ENCODE results near the gene GTF2H3. TPM values are rescaled to one million over a fixed set of nuclear protein-coding genes. Genes with fewer than 3 reads are reported as not detected.

Gene GTF2H3
- total and polyA plus RNA-seq, 9 of the 15 experiments (the other 6 are each of a cell fraction or from before 2014, with no cell fraction given), result 22.7 to 99.7 (median 49.6) TPM

DNA sequence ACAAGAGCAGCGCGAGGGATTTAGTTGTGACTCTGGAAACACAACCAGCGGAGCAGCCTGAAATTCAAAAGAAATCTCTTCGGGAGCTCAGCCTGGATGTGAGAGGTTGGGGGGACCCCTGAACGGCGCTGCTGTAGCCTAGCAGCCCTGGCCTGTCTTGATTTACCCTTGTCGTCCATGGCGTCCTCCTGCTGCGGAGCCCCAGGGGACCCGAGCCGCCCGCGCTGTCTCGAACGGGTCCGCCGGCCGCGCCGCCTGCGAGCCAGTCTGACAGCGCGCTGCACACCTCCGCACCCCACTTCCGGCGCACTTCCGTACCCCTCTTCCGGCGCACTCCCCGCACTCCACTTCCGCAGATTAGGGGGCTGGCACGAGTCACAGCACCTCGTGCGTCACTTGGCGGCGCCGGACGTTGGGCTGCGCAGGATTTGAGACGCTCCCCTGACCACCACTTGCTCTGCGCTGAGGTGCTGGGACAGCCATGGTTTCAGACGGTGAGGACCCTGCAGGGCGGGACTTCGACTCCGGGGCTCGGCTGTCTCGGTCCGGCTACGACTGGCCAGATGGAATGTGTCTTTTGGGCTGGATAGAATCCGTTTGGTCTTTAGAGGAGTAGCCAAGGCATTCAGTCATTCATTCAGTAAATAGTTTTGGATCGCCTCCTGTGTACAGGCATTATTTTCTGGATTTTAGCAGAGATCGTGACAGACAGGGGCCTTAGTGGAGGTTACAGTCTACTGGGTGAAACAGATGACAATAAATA is at the start of gene GTF2H3, which contains the start of gene EIF2B1 (continued):
- TF ChIP-seq POLR2AphosphoS2 (IDR thresholded peaks at IDR 0.05; ENCODE audit: low read length) (peak; percentile 70; the same call in 1 of the 2 replicates), NEUROD1 (IDR thresholded peaks at IDR 0.05; ENCODE audit: borderline replicate concordance, low read depth, low read length, partially characterized antibody) (peak; percentile 59), CSDE1 (IDR thresholded peaks at IDR 0.05) (peak in 1 of 2 experiments; percentile 95; a peak in 2 of 4 replicates), FOXK1 (CRISPR knock-in tag; IDR thresholded peaks at IDR 0.05; ENCODE audit: borderline replicate concordance) (no peak; the same call in 1 of the 2 replicates), ZNF133 (CRISPR knock-in tag; IDR thresholded peaks at IDR 0.05) (no peak), XRCC5 (IDR thresholded peaks at IDR 0.05; ENCODE audit: low read depth, low read length) (no peak), COPS2 (conservative IDR thresholded peaks at IDR 0.05) (no peak), PCBP2 (IDR thresholded peaks at IDR 0.05; ENCODE audit: low read depth, low read length, poor library complexity, severe bottlenecking) (no peak), MAZ (CRISPR knock-in tag; conservative IDR thresholded peaks at IDR 0.05 in 1 of 2, IDR thresholded peaks at IDR 0.05 in 1 of 2) (peak; percentile 88 to 90), ZNF561 (CRISPR knock-in tag; conservative IDR thresholded peaks at IDR 0.05) (no peak), PTBP1 (IDR thresholded peaks at IDR 0.05; ENCODE audit: low read depth, low read length) (no peak), HLTF (IDR thresholded peaks at IDR 0.05) (no peak), ZC3H11A (IDR thresholded peaks at IDR 0.05; ENCODE audit: low read depth, low read length) (no peak), SREBF1 (IDR thresholded peaks at IDR 0.05; ENCODE audit: borderline replicate concordance, low read depth, low read length) (no peak), YY1 (IDR thresholded peaks at IDR 0.05; ENCODE audit: borderline replicate concordance in 1 of 3, control insufficient read depth in 1 of 3, extremely low read depth in 1 of 3, insufficient read depth in 3 of 3, insufficient read length in 1 of 3, insufficient replicate concordance in 2 of 3, low read depth in 1 of 3, low read length in 2 of 3) (peak; percentile 55 to 93 (median 88)), NCOA1 (IDR thresholded peaks at IDR 0.05; ENCODE audit: low read depth) (no peak), ZNF282 (CRISPR knock-in tag; IDR thresholded peaks at IDR 0.05) (no peak), PTTG1 (tag; IDR thresholded peaks at IDR 0.05; ENCODE audit: low read depth) (no peak), PRPF4 (IDR thresholded peaks at IDR 0.05; ENCODE audit: insufficient read depth, low read depth, low read length, poor library complexity, severe bottlenecking) (peak; percentile 84)
- TF ChIP-seq, protein P1, sequence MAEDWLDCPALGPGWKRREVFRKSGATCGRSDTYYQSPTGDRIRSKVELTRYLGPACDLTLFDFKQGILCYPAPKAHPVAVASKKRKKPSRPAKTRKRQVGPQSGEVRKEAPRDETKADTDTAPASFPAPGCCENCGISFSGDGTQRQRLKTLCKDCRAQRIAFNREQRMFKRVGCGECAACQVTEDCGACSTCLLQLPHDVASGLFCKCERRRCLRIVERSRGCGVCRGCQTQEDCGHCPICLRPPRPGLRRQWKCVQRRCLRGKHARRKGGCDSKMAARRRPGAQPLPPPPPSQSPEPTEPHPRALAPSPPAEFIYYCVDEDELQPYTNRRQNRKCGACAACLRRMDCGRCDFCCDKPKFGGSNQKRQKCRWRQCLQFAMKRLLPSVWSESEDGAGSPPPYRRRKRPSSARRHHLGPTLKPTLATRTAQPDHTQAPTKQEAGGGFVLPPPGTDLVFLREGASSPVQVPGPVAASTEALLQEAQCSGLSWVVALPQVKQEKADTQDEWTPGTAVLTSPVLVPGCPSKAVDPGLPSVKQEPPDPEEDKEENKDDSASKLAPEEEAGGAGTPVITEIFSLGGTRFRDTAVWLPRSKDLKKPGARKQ (CRISPR knock-in tag; IDR thresholded peaks at IDR 0.05), result no peak
- TF ChIP-seq, protein P2, sequence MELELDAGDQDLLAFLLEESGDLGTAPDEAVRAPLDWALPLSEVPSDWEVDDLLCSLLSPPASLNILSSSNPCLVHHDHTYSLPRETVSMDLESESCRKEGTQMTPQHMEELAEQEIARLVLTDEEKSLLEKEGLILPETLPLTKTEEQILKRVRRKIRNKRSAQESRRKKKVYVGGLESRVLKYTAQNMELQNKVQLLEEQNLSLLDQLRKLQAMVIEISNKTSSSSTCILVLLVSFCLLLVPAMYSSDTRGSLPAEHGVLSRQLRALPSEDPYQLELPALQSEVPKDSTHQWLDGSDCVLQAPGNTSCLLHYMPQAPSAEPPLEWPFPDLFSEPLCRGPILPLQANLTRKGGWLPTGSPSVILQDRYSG (tag; conservative IDR thresholded peaks at IDR 0.05; ENCODE audit: low read depth), result no peak
- TF ChIP-seq, protein P3, sequence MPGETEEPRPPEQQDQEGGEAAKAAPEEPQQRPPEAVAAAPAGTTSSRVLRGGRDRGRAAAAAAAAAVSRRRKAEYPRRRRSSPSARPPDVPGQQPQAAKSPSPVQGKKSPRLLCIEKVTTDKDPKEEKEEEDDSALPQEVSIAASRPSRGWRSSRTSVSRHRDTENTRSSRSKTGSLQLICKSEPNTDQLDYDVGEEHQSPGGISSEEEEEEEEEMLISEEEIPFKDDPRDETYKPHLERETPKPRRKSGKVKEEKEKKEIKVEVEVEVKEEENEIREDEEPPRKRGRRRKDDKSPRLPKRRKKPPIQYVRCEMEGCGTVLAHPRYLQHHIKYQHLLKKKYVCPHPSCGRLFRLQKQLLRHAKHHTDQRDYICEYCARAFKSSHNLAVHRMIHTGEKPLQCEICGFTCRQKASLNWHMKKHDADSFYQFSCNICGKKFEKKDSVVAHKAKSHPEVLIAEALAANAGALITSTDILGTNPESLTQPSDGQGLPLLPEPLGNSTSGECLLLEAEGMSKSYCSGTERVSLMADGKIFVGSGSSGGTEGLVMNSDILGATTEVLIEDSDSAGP (CRISPR knock-in tag; IDR thresholded peaks at IDR 0.05), result peak; percentile 26; the same call in 1 of the 2 replicates

Data from K562 (cell line).